Ovary (tissue), 9 donors: ENCODE data around the gene INO80. TPM values are rescaled to one million over a fixed set of nuclear protein-coding genes. Genes with fewer than 3 reads are reported as not detected.

Experiments used
- DNase-seq, 5 donors: peaks; one replicate each; pipeline ENCODE4 v3.0.0-alpha.2; 2019 to 2020
- H3K27ac ChIP-seq, 2 donors: fragments of 200-600 bp; one replicate each; pipeline versions ENCODE4 v1.5.1 to v1.8.0; 2019 to 2022
- H3K27me3 ChIP-seq: fragments of 200-600 bp; one replicate; pipeline ENCODE4 v1.8.0; 2022
- H3K36me3 ChIP-seq: fragments of 200-600 bp; sonication (generic); one replicate; pipeline ENCODE4 v1.5.1; 2019
- H3K4me1 ChIP-seq: one replicate; pipeline ENCODE4 v1.8.1; 2013; ENCODE audit warnings: mild to moderate bottlenecking, moderate library complexity; ENCODE audit not compliant: insufficient read depth
- H3K4me3 ChIP-seq: fragments of 200-600 bp; sonication (generic); one replicate; pipeline ENCODE4 v1.5.1; 2017
- H3K9me3 ChIP-seq, 2 donors: fragments of 200-600 bp in 1 of 2; sonication (generic) in 1 of 2; one replicate each; pipeline versions ENCODE4 v1.5.1 to v1.8.1; 2013 to 2019; ENCODE audit warnings: mild to moderate bottlenecking in 1 of 2, moderate library complexity in 1 of 2
- EP300 ChIP-seq: sonication (generic); formaldehyde crosslinking; IDR thresholded peaks from one replicate; pipeline ENCODE4 v1.6.1; 2017; ENCODE audit warnings: antibody characterized with exemption
- POLR2A ChIP-seq: fragments of 450-650 bp; IDR thresholded peaks from one replicate; pipeline ENCODE4 v1.6.1; 2017; ENCODE audit warnings: antibody characterized with exemption, mild to moderate bottlenecking, moderate library complexity
- WGBS, 3 donors: extraction: QIAGEN DNeasy Blood & Tissue Kit in 1 of 3; methylation state at CpG; one replicate each; pipeline versions ENCODE4 v1.1.5 to v1.1.7; 2013 to 2017; 5-methylcytosine and 5-hydroxymethylcytosine counted together
- intact Hi-C, 4 donors: fragments of 100-400 bp; cut with DNase I; formaldehyde crosslinking; loops; one replicate each; pipeline versions ENCODE4 v1.11.0 to v1.15.1; 2022 to 2023
- polyA plus RNA-seq, 2 donors: library from polyadenylated mRNA; stranded (reverse); fragments of 200-250 nt in 1 of 2; fragments of 350-450 nt in 1 of 2; fragmentation: Illumina TruSeq in 1 of 2; extraction: RNeasy Lipid Tissue Mini Kit (QIAGEN cat#74804) in 1 of 2; gene quantifications; one replicate each; pipeline ENCODE4 v1.2.3, GENCODE V29; 2013 to 2014
- total RNA-seq, 7 donors: library from RNA; depleted of rRNA in 2 of 7; stranded (reverse); fragments of >200 nt in 2 of 7; fragmentation: NEBNext Ultra II Directional in 3 of 7; extraction: Animal tissue kit (Norgen Biotek cat#: 25700) in 3 of 7; gene quantifications; one replicate each; pipeline versions ENCODE4 v1.1.0 to v1.2.4, GENCODE V29; 2016 to 2023
- TF ChIP-seq, protein P1 (sequence below), 3 donors: fragments of 450-650 bp in 2 of 3; fragments of 200-600 bp in 1 of 3; IDR thresholded peaks; one replicate each; pipeline versions ENCODE4 v1.5.1 to v1.8.0; 2016 to 2022; ENCODE audit warnings: antibody characterized with exemption in 3 of 3, mild to moderate bottlenecking in 1 of 3
- donor health status: DM: no; HTN: no; CAD: no; lungs with moderate emphysema.
- donor health status: DM: no; HTN: no; CAD: no.
- donor health status: Bipolar disorder and iron deficiency.
- donor health status: DM: yes; HTN: yes; CAD: no.
- donor health status: DM: no; HTN: no; CAD: no.
- donor health status: DM: yes; HTN: yes; CAD: no.

The INO80 gene
- total and polyA plus RNA-seq, 9 donors = 12.0 to 36.0 (median 17.3) TPM

DNA sequence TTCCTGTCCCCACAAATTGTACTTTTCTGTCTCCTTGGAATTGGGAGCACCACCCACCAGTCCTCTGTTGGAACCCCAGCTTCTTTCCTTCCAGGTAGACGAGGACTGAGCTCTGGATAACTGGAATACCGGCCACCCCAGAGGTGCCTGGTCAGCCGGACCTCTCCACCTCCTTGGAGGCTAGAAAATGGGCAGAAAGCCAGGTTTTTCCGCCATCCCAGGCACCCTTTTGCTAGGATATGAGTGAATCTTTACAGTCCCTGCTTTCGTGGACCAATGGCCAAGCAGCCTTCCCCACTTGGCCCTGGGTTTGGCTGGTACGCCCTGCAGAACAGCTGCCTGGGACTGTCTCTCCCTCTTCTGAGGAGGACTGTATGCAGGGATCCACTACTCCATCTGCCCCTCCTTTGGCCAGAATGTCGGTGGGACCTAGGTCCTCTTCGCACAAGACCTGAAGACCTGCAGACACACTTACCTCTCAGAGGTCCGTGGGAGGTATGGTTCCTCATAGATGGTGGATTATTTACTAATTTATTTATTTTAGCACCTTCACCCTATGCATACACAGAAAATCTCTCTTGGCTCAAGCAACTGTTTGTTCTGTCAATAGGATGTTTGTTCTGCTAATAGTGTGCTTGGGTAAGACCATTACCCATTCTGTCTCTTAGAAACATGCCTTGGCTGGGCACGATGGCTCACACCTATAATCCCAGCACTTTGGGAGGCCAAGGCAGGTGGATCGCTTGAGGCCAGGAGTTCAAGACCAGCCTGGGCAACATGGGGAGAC is 171.4 kb downstream of the INO80 start:
- Histone ChIP-seq H3K27ac (no peak overlapping the region), H3K9me3 (no peaks in the 10 kb centered on the region), H3K36me3 (no peaks in the 10 kb centered on the region), H3K27me3 (no peaks in the 10 kb centered on the region), H3K4me1 (peaks cover 6% of the 10 kb centered on the region), H3K4me3 (no peak overlapping the region)
- WGBS, 3 donors = 87 to 91% (median 90%) methylated on average over 11 of the region's 11 CpGs
- intact Hi-C loops = no loop called here
- TF ChIP-seq EP300 (no peak), POLR2A (no peak)
- TF ChIP-seq, protein P1, sequence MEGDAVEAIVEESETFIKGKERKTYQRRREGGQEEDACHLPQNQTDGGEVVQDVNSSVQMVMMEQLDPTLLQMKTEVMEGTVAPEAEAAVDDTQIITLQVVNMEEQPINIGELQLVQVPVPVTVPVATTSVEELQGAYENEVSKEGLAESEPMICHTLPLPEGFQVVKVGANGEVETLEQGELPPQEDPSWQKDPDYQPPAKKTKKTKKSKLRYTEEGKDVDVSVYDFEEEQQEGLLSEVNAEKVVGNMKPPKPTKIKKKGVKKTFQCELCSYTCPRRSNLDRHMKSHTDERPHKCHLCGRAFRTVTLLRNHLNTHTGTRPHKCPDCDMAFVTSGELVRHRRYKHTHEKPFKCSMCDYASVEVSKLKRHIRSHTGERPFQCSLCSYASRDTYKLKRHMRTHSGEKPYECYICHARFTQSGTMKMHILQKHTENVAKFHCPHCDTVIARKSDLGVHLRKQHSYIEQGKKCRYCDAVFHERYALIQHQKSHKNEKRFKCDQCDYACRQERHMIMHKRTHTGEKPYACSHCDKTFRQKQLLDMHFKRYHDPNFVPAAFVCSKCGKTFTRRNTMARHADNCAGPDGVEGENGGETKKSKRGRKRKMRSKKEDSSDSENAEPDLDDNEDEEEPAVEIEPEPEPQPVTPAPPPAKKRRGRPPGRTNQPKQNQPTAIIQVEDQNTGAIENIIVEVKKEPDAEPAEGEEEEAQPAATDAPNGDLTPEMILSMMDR (IDR thresholded peaks at IDR 0.05) = no peak
- no peak for DNase-seq

GRCh38 chr15:40943764-40944365 is 172.2 kb downstream of the INO80 start:
- no peaks in the 10 kb centered on the region for H3K27me3 ChIP-seq
- no peak for DNase-seq
- H3K4me3 ChIP-seq = no peak overlapping the region
- TF ChIP-seq POLR2A (no peak), EP300 (no peak)
- TF ChIP-seq, protein P1 (IDR thresholded peaks at IDR 0.05) = no peak
- 93 to 98% (median 96%) methylated on average over 9 of the region's 9 CpGs for WGBS, 3 donors
- no peaks in the 10 kb centered on the region for H3K9me3 ChIP-seq
- H3K36me3 ChIP-seq = no peaks in the 10 kb centered on the region
- peaks cover 6% of the 10 kb centered on the region for H3K4me1 ChIP-seq
- intact Hi-C loops = no loop called here
- no peak overlapping the region for H3K27ac ChIP-seq

DNA sequence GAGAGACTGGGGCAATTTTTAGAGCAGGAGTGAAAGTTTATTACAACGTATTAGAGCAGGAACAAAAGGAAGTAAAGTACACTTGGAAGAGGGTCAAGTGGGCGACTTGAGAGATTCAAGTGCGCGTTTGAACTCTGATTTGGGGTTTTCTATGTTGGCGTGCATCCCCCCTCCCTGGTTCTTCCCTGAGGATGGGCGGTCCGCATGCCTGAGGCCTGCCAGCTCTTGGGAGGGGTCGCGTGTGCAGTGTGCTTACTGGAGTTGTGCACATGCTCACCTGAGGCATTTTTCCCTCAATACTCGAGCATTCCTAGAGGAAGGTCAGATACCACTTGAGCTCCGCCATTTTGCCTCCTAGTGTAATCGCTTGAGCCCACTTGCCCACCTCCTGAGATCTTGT is 173.2 kb downstream of the INO80 start:
- 82 to 90% (median 84%) methylated on average over 12 of the region's 12 CpGs for WGBS, 3 donors
- Histone ChIP-seq H3K4me3 (no peak overlapping the region), H3K27me3 (no peaks in the 10 kb centered on the region), H3K9me3 (no peaks in the 10 kb centered on the region), H3K27ac (no peak overlapping the region), H3K4me1 (peaks cover 6% of the 10 kb centered on the region), H3K36me3 (no peaks in the 10 kb centered on the region)
- intact Hi-C loops = no loop called here
- no peak for DNase-seq
- TF ChIP-seq POLR2A = no peak
- TF ChIP-seq, protein P1 (IDR thresholded peaks at IDR 0.05) = no peak
- no peak for TF ChIP-seq EP300

DNA sequence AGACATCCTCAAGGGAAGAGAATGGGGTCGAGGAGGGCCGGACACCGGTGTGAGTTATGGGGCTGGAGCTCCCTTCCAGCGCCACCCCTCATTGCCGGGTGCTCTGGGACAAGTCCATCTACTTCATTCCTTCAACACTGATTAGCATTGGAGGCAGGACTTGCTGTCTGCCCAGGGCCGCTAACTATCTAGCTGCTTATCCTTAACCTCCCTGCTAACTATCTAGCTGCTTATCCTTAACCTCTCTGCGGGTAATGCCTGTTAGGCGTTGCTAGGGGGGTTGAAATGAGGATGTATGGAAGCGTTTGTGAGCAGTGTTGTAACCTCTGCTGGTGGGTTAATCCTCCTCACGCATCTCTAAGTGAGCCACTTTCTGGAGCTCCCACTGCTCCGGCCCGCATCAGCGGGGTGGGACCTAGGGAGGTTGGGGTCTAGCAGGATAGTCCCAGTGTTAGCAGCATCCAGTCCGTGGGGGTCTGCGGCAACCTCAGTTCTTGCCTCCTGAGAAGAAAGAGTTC is 173.7 kb downstream of the INO80 start:
- DNase-seq = no peak

More for the DNA sequence above, 173.7 kb downstream of the INO80 start:
- TF ChIP-seq, protein P1 (IDR thresholded peaks at IDR 0.05) = no peak
- intact Hi-C loops = no loop called here
- Histone ChIP-seq H3K27ac (peak overlapping the region in 1 of 2 donors; percentile 84), H3K36me3 (no peaks in the 10 kb centered on the region), H3K4me3 (peak overlapping the region; percentile 53), H3K4me1 (peaks cover 6% of the 10 kb centered on the region), H3K27me3 (no peaks in the 10 kb centered on the region), H3K9me3 (no peaks in the 10 kb centered on the region)
- WGBS, 3 donors = 34 to 48% (median 39%) methylated on average over 12 to 15 of the region's 15 CpGs
